Activated naive CD8-positive, alpha-beta T cell treated with anti-CD3 and anti-CD28 coated beads, Interleukin-2, amount 50 U/mL, for 16 hours (primary cell): ENCODE measurements around the gene ATP6V0A4.

Experiments used
- DNase-seq: peaks from one replicate; pipeline ENCODE4 v3.0.0-alpha.2; 2020; ENCODE audit warnings: low read depth, low spot score

ATP6V0A4 gene

GRCh38 chr7:138662076-138662990, 135.7 kb downstream of the ATP6V0A4 start:
- DNase-seq: no peak

- DNase-seq: no peak
Measured at GRCh38 chr7:138661069-138661635, 136.8 kb downstream of the ATP6V0A4 start.

GRCh38 chr7:138658889-138659288, 139.1 kb downstream of the ATP6V0A4 start:
- DNase-seq: no peak

- DNase-seq: no peak
Measured at GRCh38 chr7:138657854-138658386, 140.1 kb downstream of the ATP6V0A4 start.

- no peak for DNase-seq
Measured at GRCh38 chr7:138656952-138657351, 141.0 kb downstream of the ATP6V0A4 start.
